ENCODE data around the gene REPS2.
"Not testable (repeated sequence)": the region's sequence is repeated elsewhere in the genome, so short reads cannot be mapped to it uniquely, and the experiment has no call there.

REPS2 gene

GRCh38 chrX:16946361-16946964 lies at the start of gene REPS2:
TSS of gene REPS2 (plus strand) at chrX:16946658. CDS start at chrX:16946862, 204 bp downstream.
- peak; percentile 44 to 55 for DNase-seq (ENCODE audit: low read depth in 2 of 2)

DNA sequence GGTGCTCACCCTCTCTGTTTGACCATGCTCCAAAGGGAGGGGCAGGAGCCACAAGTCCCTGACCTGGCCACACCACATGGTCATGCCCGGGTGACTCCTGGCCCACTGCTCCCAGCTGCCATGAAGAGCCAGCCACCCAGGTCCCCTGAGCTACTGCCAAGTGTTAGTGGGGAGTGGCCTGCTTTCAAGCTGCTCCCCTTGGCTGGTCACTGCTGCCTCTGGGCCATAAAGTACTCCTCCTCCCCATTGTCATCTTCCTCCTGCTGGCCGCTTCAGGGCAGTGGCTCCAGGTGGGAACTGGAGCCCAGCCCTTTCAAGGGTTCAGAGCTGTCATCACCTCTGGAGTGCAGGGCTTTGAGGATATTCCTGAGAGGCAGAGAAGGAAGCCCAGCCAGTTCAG lies 49.0 kb upstream of the REPS2 start:
- no peak for DNase-seq (ENCODE audit: low read depth in 2 of 2)

DNA sequence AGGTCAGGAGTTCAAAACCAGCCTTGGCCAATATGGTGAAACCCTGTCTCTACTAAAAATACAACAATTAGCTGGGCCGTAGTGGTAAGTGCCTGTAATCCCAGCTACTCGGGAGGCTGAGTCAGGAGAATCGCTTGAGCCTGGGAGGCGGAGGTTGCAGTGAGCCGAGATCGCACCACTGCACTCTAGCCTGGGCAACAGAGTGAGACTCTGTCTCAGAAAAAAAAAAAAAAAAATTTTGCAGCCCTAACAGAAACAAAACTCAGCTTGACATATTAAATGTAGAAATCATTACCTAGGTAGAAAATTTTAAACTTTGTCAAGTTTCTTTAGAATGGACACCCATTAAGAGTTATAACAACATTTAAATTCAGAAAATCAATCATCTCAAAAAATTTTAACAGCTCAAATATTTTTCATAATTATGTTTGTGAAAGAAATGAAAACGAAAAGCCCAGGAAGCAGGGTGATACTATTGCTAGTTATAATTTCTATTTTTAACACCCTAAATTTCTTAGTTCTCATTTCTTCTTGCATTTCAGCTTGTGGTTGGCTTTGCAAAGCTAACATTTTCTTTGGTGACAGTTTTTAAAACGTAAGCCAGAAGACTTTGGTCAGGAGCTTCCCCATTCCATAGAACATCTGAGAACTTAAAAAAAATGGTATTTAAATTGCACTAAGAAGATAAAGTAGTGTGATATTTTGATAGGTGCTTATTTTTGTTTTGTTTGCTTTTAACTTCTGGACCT lies 43.0 kb upstream of the REPS2 start:
- no peak for DNase-seq (ENCODE audit: low read depth in 2 of 2)

DNA sequence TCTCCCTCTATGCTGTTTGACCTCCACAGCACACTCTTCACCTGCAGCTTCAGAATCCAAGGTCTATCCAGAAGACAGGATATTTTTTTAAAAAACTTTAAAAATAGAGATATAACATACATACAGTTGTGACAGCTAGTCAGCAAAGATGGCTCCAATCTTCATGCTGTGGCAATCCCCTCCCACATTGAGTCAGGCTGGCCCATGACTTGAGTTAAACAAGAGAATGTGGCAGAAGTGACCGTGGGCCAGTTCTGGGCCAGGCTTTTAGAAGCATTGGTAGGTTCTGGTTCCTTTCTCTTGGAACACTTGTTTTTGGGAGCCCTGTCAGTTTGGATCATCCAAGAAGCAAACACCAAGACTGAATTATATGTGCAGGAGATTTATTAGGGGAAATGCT lies 36.1 kb upstream of the REPS2 start:
- no peak for DNase-seq (ENCODE audit: low read depth in 2 of 2)

- DNase-seq (ENCODE audit: low read depth in 2 of 2), result no peak
Measured at GRCh38 chrX:16914058-16914457, 32.4 kb upstream of the REPS2 start.

GRCh38 chrX:16916561-16916960 lies 29.9 kb upstream of the REPS2 start:
- no peak for DNase-seq (ENCODE audit: low read depth in 2 of 2)

DNA sequence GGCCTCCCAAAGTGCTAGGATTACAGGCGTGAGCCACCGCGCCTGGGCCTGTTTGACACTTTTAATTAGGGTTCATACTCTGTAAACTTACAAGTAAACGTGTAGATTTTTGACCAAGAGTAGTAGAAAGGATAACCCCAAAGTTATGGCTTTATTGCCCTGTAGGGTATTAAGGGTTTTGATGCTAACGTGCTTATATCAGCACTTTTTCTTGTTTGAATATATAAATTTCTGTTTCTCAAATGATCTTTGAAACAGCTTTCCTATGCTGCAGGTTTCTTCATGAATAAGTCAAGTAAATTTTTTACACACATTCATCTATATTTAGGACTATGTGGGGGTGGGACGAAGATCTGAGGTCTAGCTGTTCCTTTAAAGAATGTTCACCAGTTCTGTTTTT lies 29.3 kb upstream of the REPS2 start:
- no peak for DNase-seq (ENCODE audit: low read depth in 2 of 2)

- DNase-seq (ENCODE audit: low read depth in 2 of 2), result no peak
Measured at GRCh38 chrX:16918979-16919378, 27.5 kb upstream of the REPS2 start.

DNA sequence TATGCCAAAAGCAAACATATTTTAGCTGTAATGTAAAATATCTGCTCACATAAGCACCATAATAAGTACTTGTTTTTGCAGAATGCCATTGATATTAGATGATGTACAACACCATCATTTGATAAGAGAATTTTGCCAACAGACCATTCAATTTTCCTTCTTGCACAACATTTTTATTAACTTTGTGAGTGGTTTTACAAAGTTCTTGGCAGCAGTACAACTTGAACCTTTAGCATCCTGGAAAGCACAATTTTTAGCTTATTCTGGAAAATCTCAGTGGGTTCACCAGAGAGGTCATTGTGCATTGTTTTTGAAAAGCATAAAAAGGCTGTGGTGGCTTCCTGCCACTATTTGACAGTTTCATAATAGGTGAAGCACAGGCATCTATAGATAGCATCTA lies 26.4 kb upstream of the REPS2 start:
- DNase-seq (ENCODE audit: low read depth in 2 of 2), result no peak

DNA sequence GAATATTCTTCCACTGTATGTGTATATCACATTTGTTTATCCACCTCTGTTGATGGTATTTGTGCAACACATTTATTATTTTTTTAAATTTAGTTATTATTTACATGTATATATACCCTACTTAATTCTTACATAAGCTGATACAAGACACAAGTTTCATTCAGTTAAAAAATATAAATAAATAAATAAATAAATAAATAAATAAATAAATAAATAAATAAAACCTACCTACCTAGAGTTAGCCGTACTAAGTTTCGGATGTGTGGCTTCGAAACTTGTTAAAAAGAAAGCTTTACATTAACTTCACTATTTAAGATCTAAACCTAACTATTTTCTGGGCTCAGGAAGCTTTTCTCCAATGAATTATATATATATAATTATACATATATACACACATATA lies 23.3 kb upstream of the REPS2 start:
- DNase-seq (ENCODE audit: low read depth in 2 of 2), result no peak

DNA sequence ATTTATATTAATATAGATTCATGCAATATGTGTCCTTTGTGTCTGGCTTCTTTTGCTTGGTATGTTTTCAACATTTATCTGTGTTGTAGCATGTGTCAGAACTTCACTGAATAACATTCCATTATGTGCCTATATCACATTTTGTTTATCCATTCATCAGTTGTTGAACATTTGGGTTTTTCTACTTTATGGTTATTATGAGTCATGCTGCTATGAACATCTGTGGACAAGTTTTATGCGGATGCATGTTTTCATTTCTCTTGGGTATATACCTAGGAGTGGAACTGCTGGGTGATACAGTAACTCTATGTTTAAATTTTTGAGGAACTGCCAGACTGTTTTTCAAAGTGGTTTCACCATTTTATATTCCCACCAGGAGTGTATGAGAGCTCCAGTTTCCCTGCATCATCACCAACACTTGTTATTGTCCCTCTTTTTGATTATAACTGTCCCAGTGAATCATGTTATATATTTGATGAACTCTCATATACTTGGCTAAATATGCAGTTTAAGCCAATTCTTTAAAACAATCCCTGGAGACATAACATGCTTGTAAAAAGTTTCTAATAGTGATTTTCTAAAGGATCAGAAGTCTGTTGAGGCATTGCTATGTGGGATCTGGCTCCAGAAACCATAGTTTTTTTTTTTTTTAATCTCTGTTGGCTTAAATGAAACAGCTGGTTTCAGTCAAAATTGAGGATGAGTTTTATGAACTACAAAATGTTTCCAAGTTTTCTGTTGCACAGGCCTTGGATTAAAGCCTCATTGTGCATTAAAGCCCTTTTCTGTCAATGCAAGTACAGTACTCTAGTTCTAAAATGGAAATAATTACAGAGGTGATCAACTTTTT lies 21.6 kb upstream of the REPS2 start:
- no peak for DNase-seq (ENCODE audit: low read depth in 2 of 2)

GRCh38 chrX:16930392-16930791 lies 16.1 kb upstream of the REPS2 start:
- DNase-seq (ENCODE audit: low read depth in 2 of 2), result no peak

DNA sequence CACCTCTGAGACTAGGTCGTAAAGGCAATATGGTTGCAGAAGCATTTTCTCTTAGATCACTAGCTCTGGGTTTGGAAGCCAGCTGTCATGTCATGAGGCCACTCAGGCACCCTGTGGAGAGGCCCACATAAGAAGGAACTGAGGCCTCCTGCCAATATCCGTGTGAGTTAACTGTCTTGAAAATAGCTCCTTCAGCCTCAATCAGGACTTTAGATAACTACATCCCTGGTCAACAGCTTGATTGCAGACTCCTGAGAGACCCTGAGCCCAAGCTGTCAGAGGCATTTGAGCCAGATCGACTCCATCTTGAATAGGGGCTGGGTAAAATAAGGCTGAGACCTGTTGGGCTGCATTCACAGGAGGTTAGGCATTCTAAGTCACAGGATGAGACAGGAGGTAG lies 15.1 kb upstream of the REPS2 start:
- DNase-seq (ENCODE audit: low read depth in 2 of 2), result no peak

DNA sequence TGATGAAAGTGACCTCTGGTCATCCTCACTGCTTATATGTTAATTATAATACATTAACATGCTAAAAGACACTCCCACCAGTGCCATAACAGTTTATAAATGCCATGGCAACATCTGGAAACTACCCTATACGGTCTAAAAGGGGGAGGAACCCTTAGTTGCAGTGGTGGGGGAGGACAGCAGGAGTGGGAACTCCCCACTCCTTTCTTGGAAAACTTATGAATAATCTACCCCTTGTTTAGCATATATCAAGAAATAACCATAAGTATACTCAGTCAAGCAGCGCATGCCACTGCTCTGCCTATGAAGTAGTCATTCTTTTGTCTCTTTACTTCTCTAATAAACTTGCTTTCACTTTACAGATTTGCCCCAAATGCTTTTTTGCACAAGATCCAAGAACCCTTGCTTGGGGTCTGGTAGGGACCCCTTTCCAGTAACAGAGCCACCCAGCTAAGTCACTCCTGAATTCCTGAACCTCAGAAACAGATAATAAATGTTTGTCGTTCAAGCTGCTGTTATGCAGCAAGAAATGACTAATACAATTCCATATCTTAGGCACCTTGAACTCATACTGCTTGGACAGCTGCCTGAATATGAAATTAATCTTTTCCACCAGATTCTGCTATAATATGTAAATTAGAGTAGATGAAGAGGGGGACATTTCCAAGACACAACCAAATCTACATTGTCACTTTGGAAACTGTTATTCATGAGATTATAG lies 14.4 kb upstream of the REPS2 start:
- no peak for DNase-seq (ENCODE audit: low read depth in 2 of 2)

GRCh38 chrX:16934185-16934584 lies 12.3 kb upstream of the REPS2 start:
- no peak for DNase-seq (ENCODE audit: low read depth in 2 of 2)

DNA sequence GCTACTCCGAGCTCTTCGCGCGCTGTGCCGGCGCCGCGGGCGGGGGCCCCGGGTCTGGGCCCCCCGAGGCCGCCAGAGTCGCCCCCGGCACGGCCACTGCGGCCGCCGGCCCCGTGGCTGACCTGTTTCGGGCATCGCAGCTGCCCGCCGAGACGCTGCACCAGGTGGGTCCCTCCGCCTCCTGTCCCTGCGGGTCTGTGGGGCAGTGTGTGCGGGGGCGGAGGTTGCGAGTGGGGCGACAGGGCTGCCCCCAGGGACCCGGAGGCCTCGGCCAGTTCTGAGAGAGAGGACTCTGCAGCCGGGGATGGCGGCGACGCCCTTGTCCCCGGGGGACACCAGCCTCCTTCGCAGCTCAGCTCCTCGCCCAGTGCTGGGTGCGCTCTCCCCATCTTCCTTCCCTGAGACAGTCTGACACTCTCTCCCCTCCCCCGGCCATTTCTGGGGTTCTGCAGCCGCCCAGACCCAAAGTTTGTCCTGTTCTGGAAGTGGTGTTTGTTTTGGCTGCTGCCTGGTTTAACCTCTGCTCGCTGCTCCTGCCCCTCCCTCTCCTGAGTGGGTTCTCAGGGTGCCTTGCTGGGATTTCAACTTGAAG lies 609 bp downstream of the REPS2 start:
- DNase-seq (ENCODE audit: low read depth in 2 of 2), result no peak

DNA sequence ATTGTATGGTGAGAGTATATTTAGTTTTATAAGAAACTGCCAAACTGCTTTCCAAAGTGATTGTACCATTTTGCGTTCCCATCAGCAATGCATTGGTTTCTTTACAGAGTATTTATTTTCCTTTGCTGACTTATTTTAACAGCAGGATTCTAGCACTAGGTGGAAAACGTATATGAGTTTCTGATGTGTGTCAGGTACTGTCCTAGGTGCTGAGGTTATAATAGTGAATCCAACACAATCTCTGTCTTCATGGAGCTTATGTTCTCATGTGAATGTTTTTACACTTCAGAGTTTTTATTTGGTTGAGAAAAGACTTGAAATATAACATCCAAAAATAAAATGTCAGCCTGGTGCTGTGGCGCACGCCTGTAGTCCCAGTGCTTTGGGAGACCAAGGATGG lies 4.0 kb downstream of the REPS2 start:
- DNase-seq (ENCODE audit: low read depth in 2 of 2), result no peak

DNA sequence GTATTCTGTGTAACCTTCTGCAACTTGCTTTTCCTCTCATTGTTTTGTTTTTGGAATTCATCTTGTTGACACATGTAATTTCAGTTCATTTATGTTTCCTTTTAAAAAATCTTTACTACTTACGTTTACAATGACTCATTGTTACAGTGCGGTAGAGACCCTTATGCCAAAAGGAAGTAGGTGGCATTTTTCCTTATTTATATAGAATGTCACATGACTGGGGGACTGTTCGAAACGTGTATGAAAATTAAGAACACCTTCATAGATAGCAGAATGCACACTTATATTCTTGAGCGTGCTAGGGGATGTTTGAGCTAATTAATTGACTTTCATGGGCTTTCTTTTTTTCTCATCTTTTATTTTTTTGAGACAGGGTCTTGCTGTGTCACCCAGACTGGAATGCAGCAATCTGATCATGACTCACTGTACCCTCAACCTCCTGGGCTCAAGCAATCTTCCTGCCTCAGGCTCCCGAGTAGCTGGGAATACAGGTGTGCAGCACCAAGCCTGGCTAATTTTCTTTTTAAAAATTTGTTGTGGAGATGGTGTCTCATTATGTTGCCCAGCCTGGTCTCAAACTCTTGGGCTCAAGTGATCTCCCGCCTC lies 7.3 kb downstream of the REPS2 start:
- no peak for DNase-seq (ENCODE audit: low read depth in 2 of 2)

DNA sequence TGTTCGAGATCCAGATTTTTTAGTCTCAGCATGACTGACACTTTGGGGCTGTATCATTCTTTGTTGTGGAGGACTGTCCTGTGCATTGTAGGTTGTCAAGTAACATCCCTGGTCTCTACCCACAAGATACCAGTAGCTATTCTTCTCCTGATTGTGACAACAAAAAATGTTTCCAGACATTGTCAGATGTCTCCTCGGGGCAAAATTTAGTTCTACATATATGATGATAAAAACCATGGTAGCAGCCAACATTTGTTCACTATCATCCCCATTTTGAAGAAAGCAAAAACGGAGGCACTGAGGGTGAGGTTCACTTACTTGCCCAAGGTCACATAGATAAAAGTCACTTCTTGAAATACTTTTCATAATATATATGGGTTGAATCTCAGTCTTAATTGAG lies 11.3 kb downstream of the REPS2 start:
- DNase-seq (ENCODE audit: low read depth in 2 of 2), result no peak

GRCh38 chrX:16958356-16958755 lies 11.9 kb downstream of the REPS2 start:
- DNase-seq (ENCODE audit: low read depth in 2 of 2), result no peak

- not testable (repeated sequence) for DNase-seq (ENCODE audit: low read depth in 2 of 2)
Measured at GRCh38 chrX:16962661-16963060, 16.2 kb downstream of the REPS2 start.
